GM20431 (cell line): ENCODE data around the gene SRRM4.

ENCODE experiments used
- in situ Hi-C: fragments of 300-500 bp; cut with MseI, MboI; formaldehyde crosslinking; loops from one replicate; pipeline ENCODE4 v1.15.0; 2020; ENCODE audit warnings: low sequenced_read_pairs; ENCODE audit not compliant: unreplicated experiment

SRRM4 gene

GRCh38 chr12:119180380-119181040, 199.2 kb downstream of the SRRM4 start:
- in situ Hi-C loops, result no loop called here

- in situ Hi-C loops, result no loop called here
Measured at GRCh38 chr12:119181202-119181601, 199.9 kb downstream of the SRRM4 start.

GRCh38 chr12:119181944-119182343, 200.6 kb downstream of the SRRM4 start:
- in situ Hi-C loops, result no loop called here

GRCh38 chr12:119182701-119183493, 201.6 kb downstream of the SRRM4 start:
- in situ Hi-C loops, result no loop called here

- in situ Hi-C loops, result no loop called here
Measured at GRCh38 chr12:119183942-119184695, 202.8 kb downstream of the SRRM4 start.

- in situ Hi-C loops, result no loop called here
Measured at GRCh38 chr12:119195256-119195655, 213.9 kb downstream of the SRRM4 start.

- in situ Hi-C loops, result no loop called here
Measured at GRCh38 chr12:119198440-119198839, 217.1 kb downstream of the SRRM4 start.

- in situ Hi-C loops, result no loop called here
Measured at GRCh38 chr12:119200601-119201000, 219.3 kb downstream of the SRRM4 start.

- in situ Hi-C loops, result no loop called here
Measured at GRCh38 chr12:119201789-119202543, 220.6 kb downstream of the SRRM4 start.

- in situ Hi-C loops, result no loop called here
Measured at GRCh38 chr12:119202544-119202943, 221.2 kb downstream of the SRRM4 start.

GRCh38 chr12:119204131-119204530, 222.8 kb downstream of the SRRM4 start:
- in situ Hi-C loops, result no loop called here

GRCh38 chr12:119204671-119205285, 223.4 kb downstream of the SRRM4 start:
- in situ Hi-C loops, result no loop called here

- in situ Hi-C loops, result no loop called here
Measured at GRCh38 chr12:119206348-119207062, 225.2 kb downstream of the SRRM4 start.

- in situ Hi-C loops, result no loop called here
Measured at GRCh38 chr12:119207063-119207560, 225.8 kb downstream of the SRRM4 start.

- in situ Hi-C loops, result no loop called here
Measured at GRCh38 chr12:119208626-119209061, 227.3 kb downstream of the SRRM4 start.

GRCh38 chr12:119211884-119212283, 230.5 kb downstream of the SRRM4 start:
- in situ Hi-C loops, result no loop called here
